A549 (cell line): ENCODE measurements around the gene MTF1. TPM values are rescaled to one million over a fixed set of nuclear protein-coding genes. Genes with fewer than 3 reads are reported as not detected.
A peak's percentile ranks its signal among the peaks of the same experiment; 100 is the strongest.

ENCODE experiments used
- ATAC-seq, 2 experiments: fragments of 200-7000 bp in 1 of 2; fragments of >200 bp in 1 of 2; cut with Nextera tagmentation in 1 of 2; cut with Tn5 transposase in 1 of 2; 3 replicates each; pipeline versions ENCODE4 v1.8.0 to v1.9.1; 2018 to 2020; ENCODE audit warnings: mild to moderate bottlenecking in 1 of 2, moderate library complexity in 1 of 2
- CTCF ChIA-PET: fragments of 300-600 bp; sonication (Branson Sonifier 250); formaldehyde crosslinking; extraction: SDS; loops from one replicate; lab custom pipeline; 2021; ENCODE audit warnings: antibody characterized with exemption, inconsistent platforms; lab: Yijun Ruan, JAX
- POLR2A ChIA-PET: fragments of 350-600 bp; formaldehyde crosslinking; extraction: SDS; loops from one replicate; lab custom pipeline; 2021; ENCODE audit warnings: antibody characterized with exemption, inconsistent platforms; lab: Yijun Ruan, JAX
- DNase-seq, 2 experiments: peaks; one replicate each; pipeline versions ENCODE4 v3.0.0 to v3.0.0-alpha.2; 2011 to 2016; ENCODE audit warnings: low read depth in 1 of 2, low spot score in 1 of 2
- FAIRE-seq: peaks from 2 replicates; lab custom pipeline; 2011; peaks lifted over from hg19 to GRCh38; lab: Jason Lieb, UNC
- H3K27ac ChIP-seq, 2 experiments: fragments of >200 bp; sonication (Bioruptor Twin); formaldehyde crosslinking; 3 replicates each; pipeline ENCODE4 v1.5.1; 2016 to 2017
- H3K4me1 ChIP-seq: fragments of >200 bp; sonication (Bioruptor Twin); formaldehyde crosslinking; 3 replicates; pipeline ENCODE4 v1.6.1; 2016
- H3K4me2 ChIP-seq: fragments of >200 bp; sonication (Bioruptor Twin); formaldehyde crosslinking; 3 replicates; pipeline ENCODE4 v1.6.1; 2016
- H3K4me3 ChIP-seq: fragments of >200 bp; sonication (Bioruptor Twin); formaldehyde crosslinking; 3 replicates; pipeline ENCODE4 v1.5.1; 2016
- H3K9me3 ChIP-seq: fragments of >200 bp; sonication (Bioruptor Twin); formaldehyde crosslinking; 3 replicates; pipeline ENCODE4 v1.6.1; 2016
- BCL3 ChIP-seq: fragments of >200 bp; sonication (Bioruptor Twin); formaldehyde crosslinking; IDR thresholded peaks from 3 replicates; pipeline ENCODE4 v1.6.1; 2016
- CEBPB ChIP-seq, 2 experiments: fragments of >200 bp in 1 of 2; sonication (Bioruptor Twin) in 1 of 2; formaldehyde crosslinking in 1 of 2; IDR thresholded peaks; 2 replicates each; pipeline ENCODE4 v1.6.1; 2012 to 2016
- CHD2 ChIP-seq: fragments of 150-350 bp; IDR thresholded peaks from 2 replicates; pipeline ENCODE4 v1.6.1; 2014; ENCODE audit warnings: low read length; ENCODE audit not compliant: partially characterized antibody
- CHD4 ChIP-seq: fragments of 200-600 bp; sonication (generic); IDR thresholded peaks from 2 replicates; pipeline ENCODE4 v1.6.1; 2016; ENCODE audit warnings: antibody characterized with exemption, mild to moderate bottlenecking, borderline replicate concordance
- EHF ChIP-seq: fragments of 250-450 bp; sonication (Bioruptor Pico); IDR thresholded peaks from 2 replicates; pipeline ENCODE4 v1.5.0; 2020; ENCODE audit warnings: mild to moderate bottlenecking
- EP300 ChIP-seq, 2 experiments: fragments of >200 bp; sonication (Bioruptor Twin); formaldehyde crosslinking; IDR thresholded peaks; 2 replicates in 1 of 2; 3 replicates in 1 of 2; pipeline ENCODE4 v1.6.1; 2016 to 2017
- HDAC2 ChIP-seq: fragments of 200-600 bp; sonication (generic); IDR thresholded peaks from 2 replicates; pipeline ENCODE4 v1.6.1; 2016
- HMGXB4 ChIP-seq: fragments of 250-450 bp; sonication (Bioruptor Pico); IDR thresholded peaks from 2 replicates; pipeline ENCODE4 v1.5.0; 2021; ENCODE audit warnings: mild to moderate bottlenecking, moderate library complexity, borderline replicate concordance
- KDM1A ChIP-seq: fragments of 200-600 bp; sonication (generic); IDR thresholded peaks from 2 replicates; pipeline ENCODE4 v1.6.1; 2016; ENCODE audit warnings: low read depth, mild to moderate bottlenecking
- MAX ChIP-seq: IDR thresholded peaks from 2 replicates; pipeline ENCODE4 v1.6.1; 2012
- MYC ChIP-seq: IDR thresholded peaks from 2 replicates; pipeline ENCODE4 v1.6.1; 2012; ENCODE audit warnings: mild to moderate bottlenecking, inconsistent platforms, low read length, improper control_type of control experiment, borderline replicate concordance
- NR3C1 ChIP-seq: fragments of >200 bp; sonication (Bioruptor Twin); formaldehyde crosslinking; IDR thresholded peaks from 3 replicates; pipeline ENCODE4 v1.6.1; 2017
- POLR2A ChIP-seq: IDR thresholded peaks from 2 replicates; pipeline ENCODE4 v1.6.1; 2012; ENCODE audit warnings: mild to moderate bottlenecking, low read length
- RAD21 ChIP-seq, 2 experiments: fragments of >200 bp in 1 of 2; sonication (Bioruptor Twin) in 1 of 2; formaldehyde crosslinking in 1 of 2; IDR thresholded peaks in 1 of 2; conservative IDR thresholded peaks in 1 of 2; 2 replicates in 1 of 2; 3 replicates in 1 of 2; pipeline ENCODE4 v1.6.1; 2012 to 2018; ENCODE audit warnings: inconsistent platforms in 1 of 2
- RARB ChIP-seq: fragments of 250-450 bp; sonication (Bioruptor Pico); IDR thresholded peaks from 2 replicates; pipeline ENCODE4 v1.8.0; 2021; ENCODE audit warnings: mild to moderate bottlenecking, moderate library complexity
- RNF2 ChIP-seq: fragments of 200-600 bp; sonication (generic); IDR thresholded peaks from 2 replicates; pipeline ENCODE4 v1.6.1; 2016; ENCODE audit warnings: low read depth, mild to moderate bottlenecking, antibody characterized with exemption, moderate library complexity, borderline replicate concordance
- ZFP36 ChIP-seq: fragments of 450-650 bp; IDR thresholded peaks from 2 replicates; pipeline ENCODE4 v1.6.1; 2014; ENCODE audit warnings: borderline replicate concordance; ENCODE audit not compliant: partially characterized antibody
- ZNF302 ChIP-seq: fragments of 250-450 bp; sonication (Bioruptor Pico); IDR thresholded peaks from 2 replicates; pipeline ENCODE4 v1.9.0; 2021; ENCODE audit warnings: inconsistent platforms, mild to moderate bottlenecking, moderate library complexity
- WGBS: methylation state at CpG from one replicate; pipeline ENCODE4 v1.1.6; 2017; ENCODE audit errors: missing lambda C conversion rate; 5-methylcytosine and 5-hydroxymethylcytosine counted together
- polyA plus RNA-seq, 4 experiments: library from polyadenylated mRNA; depleted of rRNA in 3 of 4; stranded (reverse); fragments of >200 nt; fragmentation: RNase III in 1 of 4; extraction: RNeasy Plus Mini Kit Qiagen cat#74134 plus additional on column Dnase treatment in 1 of 4; gene quantifications; 2 replicates in 3 of 4; 3 replicates in 1 of 4; pipeline ENCODE4 v1.2.3, GENCODE V29; 2011 to 2017

Gene MTF1
- polyA plus RNA-seq, 2 of the 4 experiments (the other 2 are of a cell fraction), result 4.0 to 6.7 TPM

GRCh38 chr1:37807555-37808368 lies 51.6 kb downstream of the MTF1 start, which contains the start of the genes C1orf122 and YRDC (continued):
- no peak for TF ChIP-seq HMGXB4
- peak; percentile 87 for TF ChIP-seq BCL3
- peak; percentile 69 for TF ChIP-seq POLR2A
- TF ChIP-seq MAX, result peak; percentile 81

- peak overlapping the region; percentile 96 for H3K4me2 ChIP-seq
- DNase-seq, result no peak
- no peak for FAIRE-seq
- peaks cover 32% of the 10 kb centered on the region; the same call in 2 of the 3 replicates for H3K4me1 ChIP-seq
- TF ChIP-seq RNF2 (no peak), RAD21 (conservative IDR thresholded peaks at IDR 0.05 in 1 of 2, IDR thresholded peaks at IDR 0.05 in 1 of 2) (no peak), BCL3 (no peak), RARB (CRISPR knock-in tag) (no peak), ZFP36 (no peak), EP300 (IDR thresholded peaks at IDR 0.05) (no peak), CHD4 (no peak), NR3C1 (no peak), ZNF302 (CRISPR knock-in tag) (no peak), KDM1A (no peak), HMGXB4 (no peak), EHF (CRISPR knock-in tag) (no peak)
- WGBS, result 2% methylated on average over 9 of the region's 9 CpGs
- H3K4me3 ChIP-seq, result peak overlapping the region; percentile 99
- H3K27ac ChIP-seq, result peak overlapping the region; percentile 99 to 100
- H3K9me3 ChIP-seq, result no peaks in the 10 kb centered on the region
- POLR2A ChIA-PET, result interaction anchor here (0.6 to 1.8 kb wide), 5 partner anchors 42 to 117 kb away, joined by 3 to 14 read pairs (median 7); partner anchors contain the start of genes CDCA8, EPHA10 and MTF1
- CTCF ChIA-PET, result interaction anchor here (1.1 to 1.3 kb wide), 2 partner anchors 53 to 125 kb away, joined by 3 to 7 read pairs; no protein-coding TSS in a partner anchor
- no peak for ATAC-seq
These were observed 52.2 kb downstream of the MTF1 start for GRCh38 chr1:37807220-37807554.

- H3K4me1 ChIP-seq, result peaks cover 7% of the 10 kb centered on the region; the same call in 2 of the 3 replicates
- no peak for DNase-seq
- no peak for TF ChIP-seq MYC
- TF ChIP-seq CEBPB (IDR thresholded peaks at IDR 0.05), result no peak
- TF ChIP-seq HDAC2, result no peak
- TF ChIP-seq ZFP36, result no peak
- TF ChIP-seq CHD2, result no peak
- TF ChIP-seq, all 56 proteins: peak for 0
- ATAC-seq (no peak), FAIRE-seq (no peak)
- Histone ChIP-seq H3K27ac (no peak overlapping the region), H3K4me3 (no peak overlapping the region), H3K4me2 (no peak overlapping the region), H3K9me3 (no peaks in the 10 kb centered on the region)
- POLR2A ChIA-PET, result interaction anchor here (0.7 kb wide), 1 partner anchor 10 kb away, joined by 4 read pairs; no protein-coding TSS in a partner anchor
- 100% methylated on average over 1 of the region's 1 CpG for WGBS
- CTCF ChIA-PET, result interaction anchor here (0.7 kb wide), 1 partner anchor 218 kb away, joined by 3 read pairs; no protein-coding TSS in a partner anchor
These were observed 57.0 kb downstream of the MTF1 start for GRCh38 chr1:37802439-37802838.
